Measurements from ENCODE around the gene ACBD4.

The ACBD4 gene

DNA sequence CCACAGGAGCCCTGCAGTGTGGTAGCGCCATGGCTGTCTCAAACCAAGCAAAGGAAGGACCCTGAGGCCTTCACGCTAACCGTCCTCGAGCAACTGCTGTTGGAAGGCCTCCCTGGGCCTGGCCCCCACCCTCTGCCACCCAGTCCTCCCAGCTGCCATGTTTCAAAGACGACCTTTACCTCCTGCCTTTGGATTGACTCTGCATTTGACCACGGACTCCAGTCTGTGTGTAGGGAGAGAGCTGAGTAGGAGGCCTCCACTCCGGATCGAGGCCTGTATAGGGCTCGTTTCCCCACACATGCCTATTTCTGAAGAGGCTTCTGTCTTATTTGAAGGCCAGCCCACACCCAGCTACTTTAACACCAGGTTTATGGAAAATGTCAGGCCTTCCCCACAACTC is 27.4 kb upstream of the ACBD4 start:
- Mint-ChIP-seq H3K9me3 (no peaks in the 10 kb centered on the region), H3K4me1 (ENCODE audit: low read depth in 2 of 2) (no peaks in the 10 kb centered on the region), H3K36me3 (ENCODE audit: insufficient read depth) (peaks cover 36% of the 10 kb centered on the region), H3K4me3 (no peak overlapping the region), H3K27me3 (no peaks in the 10 kb centered on the region), H3K27ac (peak overlapping the region in 1 of 2 donors; percentile 38)
- no peak for ATAC-seq (replicated peaks)
- no peak for DNase-seq

GRCh38 chr17:45108595-45109521 is 26.6 kb upstream of the ACBD4 start:
- Mint-ChIP-seq H3K27ac (peak overlapping the region; percentile 38 to 53), H3K4me1 (ENCODE audit: low read depth in 2 of 2) (no peaks in the 10 kb centered on the region), H3K9me3 (no peaks in the 10 kb centered on the region), H3K36me3 (ENCODE audit: insufficient read depth) (peaks cover 31% of the 10 kb centered on the region), H3K4me3 (no peak overlapping the region), H3K27me3 (no peaks in the 10 kb centered on the region)
- no peak for ATAC-seq (replicated peaks)
- DNase-seq = no peak

DNA sequence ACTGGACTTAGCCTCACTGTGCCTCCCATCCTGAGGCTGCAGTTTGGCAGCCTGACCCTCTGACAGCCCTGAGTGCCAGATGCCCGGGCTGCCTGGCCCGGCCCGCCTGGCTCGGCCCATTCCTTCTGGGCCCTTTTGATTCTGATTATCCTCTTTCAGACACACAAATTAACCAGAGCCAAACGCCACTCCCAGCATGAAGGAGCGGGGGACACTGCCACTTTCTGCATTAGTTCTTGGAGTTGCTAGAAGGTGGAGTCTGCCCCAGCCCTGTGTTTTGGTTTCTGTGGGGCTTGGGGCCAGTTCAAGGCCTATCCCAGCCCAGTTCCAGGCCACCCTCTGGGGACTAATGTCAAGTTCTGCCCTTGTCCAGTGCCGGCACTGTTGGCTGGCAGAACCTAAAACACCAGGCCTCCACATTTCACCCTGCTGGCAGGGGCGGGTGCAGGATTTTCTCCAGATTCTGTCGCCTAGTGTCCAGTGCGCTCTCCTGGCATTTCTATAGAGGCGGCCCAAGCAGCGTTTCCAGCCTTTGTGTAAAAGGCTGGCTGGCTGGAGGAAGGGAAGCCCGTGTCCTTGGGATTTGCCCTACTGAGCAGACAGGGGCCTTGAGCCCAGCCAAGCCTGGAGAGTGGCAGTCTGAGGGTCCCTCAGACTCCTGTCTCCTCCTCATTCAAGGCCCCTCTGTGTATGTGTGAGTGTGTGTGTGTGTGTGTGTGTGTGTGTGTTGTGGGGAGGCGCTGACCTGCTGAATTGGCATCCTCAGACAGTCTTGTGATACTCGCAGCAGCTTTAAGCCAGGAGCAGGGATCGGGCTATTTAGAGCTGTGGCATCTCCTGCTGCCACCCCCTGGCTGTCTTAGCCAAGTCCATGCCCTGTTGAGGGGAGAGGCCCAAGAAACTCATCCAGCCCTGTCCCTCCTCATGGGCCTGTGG is 24.5 kb upstream of the ACBD4 start:
- peaks cover 0 to 3% of the 10 kb centered on the region in 2 donors for H3K27me3 Mint-ChIP-seq
- H3K9me3 Mint-ChIP-seq = no peaks in the 10 kb centered on the region
- H3K4me3 Mint-ChIP-seq = no peak overlapping the region
- peaks cover 16% of the 10 kb centered on the region for H3K36me3 Mint-ChIP-seq (ENCODE audit: insufficient read depth)
- peak overlapping the region in 1 of 2 donors; percentile 35 for H3K27ac Mint-ChIP-seq
- no peak for ATAC-seq (replicated peaks)
- no peaks in the 10 kb centered on the region for H3K4me1 Mint-ChIP-seq (ENCODE audit: low read depth in 2 of 2)
- DNase-seq = no peak

- H3K36me3 Mint-ChIP-seq (ENCODE audit: insufficient read depth) = peaks cover 12% of the 10 kb centered on the region
- H3K9me3 Mint-ChIP-seq = no peaks in the 10 kb centered on the region
- H3K4me1 Mint-ChIP-seq (ENCODE audit: low read depth in 2 of 2) = no peaks in the 10 kb centered on the region
- H3K4me3 Mint-ChIP-seq = no peak overlapping the region
- H3K27me3 Mint-ChIP-seq = peaks cover 0 to 9% of the 10 kb centered on the region in 2 donors
- DNase-seq (no peak), ATAC-seq (replicated peaks) (no peak)
- peak overlapping the region in 1 of 2 donors; percentile 35 for H3K27ac Mint-ChIP-seq
Measured at GRCh38 chr17:45111850-45112249, 23.6 kb upstream of the ACBD4 start.

DNA sequence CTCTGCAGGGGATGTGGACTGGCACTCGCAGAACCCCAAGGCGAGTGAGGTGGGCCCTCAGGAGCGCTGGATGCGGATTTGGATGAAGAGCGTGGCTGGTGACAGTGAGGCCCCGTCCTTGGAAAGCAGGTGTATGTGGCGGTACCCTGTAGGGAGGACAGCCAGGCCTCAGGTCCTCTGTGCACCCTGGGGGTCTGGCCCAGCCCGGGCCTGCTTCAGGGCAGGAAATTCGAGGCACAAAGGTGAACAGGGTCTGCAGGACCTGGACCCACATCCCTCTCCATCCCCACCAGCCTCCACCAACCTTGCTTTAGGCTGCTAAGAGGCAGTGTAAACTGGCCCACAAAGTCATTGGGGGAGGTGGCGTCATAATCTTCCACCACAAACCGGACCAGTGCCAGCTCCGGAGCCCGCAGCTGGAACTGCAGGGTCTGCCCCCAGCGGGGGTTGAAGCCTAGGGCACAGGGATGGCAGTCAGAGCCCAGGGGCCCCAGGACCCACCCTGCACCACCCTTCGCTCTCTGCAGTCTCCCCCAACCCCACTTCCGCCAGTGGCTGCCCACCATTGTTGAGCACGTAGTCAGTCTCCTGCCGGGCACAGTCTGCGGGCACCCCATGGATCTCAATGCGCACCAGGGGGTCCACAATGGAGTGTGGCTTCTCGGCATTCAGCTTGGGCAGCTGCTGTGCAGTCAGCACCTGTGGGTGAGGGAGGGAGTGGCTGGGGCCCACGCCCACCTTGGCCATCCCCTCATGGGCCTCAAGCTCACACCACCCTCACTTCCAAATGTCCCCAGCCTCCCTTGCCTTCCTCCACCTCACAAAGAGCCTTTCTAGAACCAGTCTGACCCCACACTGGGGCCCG is 22.7 kb upstream of the ACBD4 start:
- DNase-seq = no peak
- Mint-ChIP-seq H3K4me1 (ENCODE audit: low read depth in 2 of 2) (no peaks in the 10 kb centered on the region), H3K27ac (peak overlapping the region in 1 of 2 donors; percentile 46), H3K9me3 (no peaks in the 10 kb centered on the region), H3K36me3 (ENCODE audit: insufficient read depth) (peaks cover 8% of the 10 kb centered on the region), H3K4me3 (no peak overlapping the region), H3K27me3 (peaks cover 0 to 9% of the 10 kb centered on the region in 2 donors)
- ATAC-seq (replicated peaks) = no peak

DNA sequence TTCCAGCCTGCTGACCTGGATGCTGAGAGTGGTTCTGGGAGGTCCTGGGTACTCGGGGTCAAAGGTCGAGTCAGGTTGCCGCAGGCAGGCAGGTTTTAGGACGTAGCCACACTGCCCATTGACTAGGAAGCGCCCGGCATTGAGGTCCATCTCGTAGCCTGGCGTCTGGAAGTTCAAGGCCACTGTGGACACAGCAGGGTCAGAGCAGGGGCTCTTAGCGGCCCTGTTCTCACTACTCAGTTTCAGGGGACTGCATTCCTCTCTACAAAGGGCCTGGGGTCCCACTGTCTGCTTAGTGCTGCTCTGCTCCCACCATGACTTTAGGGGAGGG is 22.1 kb upstream of the ACBD4 start:
- H3K27me3 Mint-ChIP-seq = peaks cover 0 to 9% of the 10 kb centered on the region in 2 donors
- H3K27ac Mint-ChIP-seq = peak overlapping the region in 1 of 2 donors; percentile 46
- H3K36me3 Mint-ChIP-seq (ENCODE audit: insufficient read depth) = peaks cover 4% of the 10 kb centered on the region
- ATAC-seq (replicated peaks) (no peak), DNase-seq (no peak)
- no peak overlapping the region for H3K4me3 Mint-ChIP-seq
- H3K4me1 Mint-ChIP-seq (ENCODE audit: low read depth in 2 of 2) = no peaks in the 10 kb centered on the region
- no peaks in the 10 kb centered on the region for H3K9me3 Mint-ChIP-seq

- Mint-ChIP-seq H3K9me3 (no peaks in the 10 kb centered on the region), H3K27ac (no peak overlapping the region), H3K4me1 (ENCODE audit: low read depth in 2 of 2) (no peaks in the 10 kb centered on the region), H3K27me3 (peaks cover 0 to 9% of the 10 kb centered on the region in 2 donors), H3K4me3 (no peak overlapping the region), H3K36me3 (ENCODE audit: insufficient read depth) (peaks cover 3% of the 10 kb centered on the region)
- ATAC-seq (replicated peaks) (no peak), DNase-seq (no peak)
Measured at GRCh38 chr17:45114117-45114932, 21.2 kb upstream of the ACBD4 start.

- ATAC-seq (replicated peaks) (no peak), DNase-seq (no peak)
- no peak overlapping the region for H3K27ac Mint-ChIP-seq
- H3K36me3 Mint-ChIP-seq (ENCODE audit: insufficient read depth) = peaks cover 3% of the 10 kb centered on the region
- H3K27me3 Mint-ChIP-seq = peaks cover 0 to 9% of the 10 kb centered on the region in 2 donors
- H3K4me3 Mint-ChIP-seq = no peak overlapping the region
- no peaks in the 10 kb centered on the region for H3K9me3 Mint-ChIP-seq
- H3K4me1 Mint-ChIP-seq (ENCODE audit: low read depth in 2 of 2) = no peaks in the 10 kb centered on the region
Measured at GRCh38 chr17:45115015-45115625, 20.4 kb upstream of the ACBD4 start.

DNA sequence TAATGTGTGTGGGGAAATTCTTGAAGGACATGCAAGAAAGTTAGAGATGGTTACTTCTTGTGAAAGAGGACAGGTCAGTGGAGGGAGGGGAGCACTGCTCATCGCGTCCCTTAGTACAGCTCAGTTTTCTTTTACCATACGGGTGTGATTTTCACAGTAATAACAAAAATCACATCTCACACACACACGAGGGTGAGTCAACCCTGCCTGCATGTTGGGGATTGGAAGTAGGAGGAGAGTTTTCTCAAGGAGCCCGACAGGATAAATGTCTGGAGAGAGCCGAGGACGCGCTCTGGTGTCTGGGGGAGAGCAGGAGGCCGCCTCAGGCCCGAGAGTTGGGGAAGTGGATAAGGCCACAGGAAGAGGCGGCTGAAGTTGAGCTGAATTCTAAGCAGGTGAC is 19.6 kb upstream of the ACBD4 start:
- Mint-ChIP-seq H3K36me3 (ENCODE audit: insufficient read depth) (peaks cover 3% of the 10 kb centered on the region), H3K9me3 (no peaks in the 10 kb centered on the region), H3K27me3 (peaks cover 0 to 9% of the 10 kb centered on the region in 2 donors), H3K4me3 (no peak overlapping the region), H3K4me1 (ENCODE audit: low read depth in 2 of 2) (no peaks in the 10 kb centered on the region), H3K27ac (peak overlapping the region in 1 of 2 donors; percentile 39)
- DNase-seq = no peak
- no peak for ATAC-seq (replicated peaks)

GRCh38 chr17:45116434-45117016 is 19.0 kb upstream of the ACBD4 start:
- DNase-seq = no peak
- Mint-ChIP-seq H3K27ac (peak overlapping the region; percentile 39 to 57), H3K9me3 (no peaks in the 10 kb centered on the region)

DNA sequence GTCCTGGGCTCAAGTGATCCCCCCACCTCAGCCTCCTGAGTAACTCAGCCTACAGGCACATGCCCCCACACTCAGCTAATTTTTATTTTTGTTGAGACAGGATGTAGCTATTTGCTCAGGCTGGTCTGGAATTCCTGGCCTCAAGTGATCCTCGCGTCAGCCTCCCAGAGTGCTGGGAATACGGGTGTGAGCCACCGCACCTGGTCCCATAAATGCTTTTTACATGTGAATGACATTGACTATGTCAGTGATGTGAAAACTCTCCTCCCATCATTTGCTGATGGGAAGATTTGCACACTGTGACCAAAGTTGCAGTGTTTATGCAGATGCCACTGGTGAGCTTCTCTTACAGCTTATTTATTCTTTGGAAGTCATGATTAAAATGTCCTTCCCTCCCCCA is 18.2 kb upstream of the ACBD4 start:
- no peak overlapping the region for H3K27ac Mint-ChIP-seq
- H3K4me3 Mint-ChIP-seq = no peak overlapping the region
- peaks cover 3% of the 10 kb centered on the region for H3K36me3 Mint-ChIP-seq (ENCODE audit: insufficient read depth)
- no peaks in the 10 kb centered on the region for H3K9me3 Mint-ChIP-seq
- peaks cover 0 to 18% of the 10 kb centered on the region in 2 donors for H3K27me3 Mint-ChIP-seq
- no peaks in the 10 kb centered on the region for H3K4me1 Mint-ChIP-seq (ENCODE audit: low read depth in 2 of 2)
- ATAC-seq (replicated peaks) (no peak), DNase-seq (no peak)

More at GRCh38 chr17:45116434-45117016, 19.0 kb upstream of the ACBD4 start:
- Mint-ChIP-seq H3K36me3 (ENCODE audit: insufficient read depth) (peaks cover 3% of the 10 kb centered on the region), H3K4me1 (ENCODE audit: low read depth in 2 of 2) (no peaks in the 10 kb centered on the region), H3K4me3 (no peak overlapping the region), H3K27me3 (peaks cover 0 to 14% of the 10 kb centered on the region in 2 donors)
- no peak for ATAC-seq (replicated peaks)

All from effector memory CD8-positive, alpha-beta T cell (primary cell).